Rectal smooth muscle tissue (tissue), 1 donor: Measurements from ENCODE around the gene PLA2G4F.

Experiments used
- H3K27ac ChIP-seq: one replicate; pipeline ENCODE4 v1.7.0; 2013; ENCODE audit warnings: low read depth, low read length, inconsistent platforms
- H3K27me3 ChIP-seq: one replicate; pipeline ENCODE4 v1.7.0; 2013; ENCODE audit warnings: low read length; ENCODE audit not compliant: control insufficient read depth, insufficient read depth
- H3K36me3 ChIP-seq: one replicate; pipeline ENCODE4 v1.7.0; 2013; ENCODE audit warnings: low read length; ENCODE audit not compliant: control insufficient read depth, insufficient read depth
- H3K4me1 ChIP-seq: one replicate; pipeline ENCODE4 v1.7.0; 2013; ENCODE audit warnings: low read length; ENCODE audit not compliant: control insufficient read depth, insufficient read depth
- H3K4me3 ChIP-seq: one replicate; pipeline ENCODE4 v1.7.0; 2013; ENCODE audit warnings: low read length
- H3K9ac ChIP-seq: one replicate; pipeline ENCODE4 v1.7.0; 2013; ENCODE audit warnings: low read length

The PLA2G4F gene

DNA sequence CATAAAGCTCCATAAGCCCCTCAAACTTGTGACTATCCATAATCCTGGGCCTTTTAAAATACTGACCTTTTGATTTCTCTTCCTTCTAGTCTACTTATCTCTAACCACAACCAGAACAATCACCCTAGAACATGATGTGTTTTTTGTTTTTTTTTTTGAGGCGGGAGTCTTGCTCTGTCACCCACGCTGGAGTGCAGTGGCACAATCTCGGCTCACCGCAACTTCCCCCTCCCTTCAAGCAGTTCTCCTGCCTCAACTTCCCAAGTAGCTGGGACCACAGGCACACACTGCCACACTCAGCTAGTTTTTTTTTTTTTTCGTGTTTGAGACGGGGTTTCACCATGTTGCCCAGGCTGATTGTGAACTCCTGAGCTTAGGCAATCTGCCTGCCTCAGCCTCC lies 26.5 kb upstream of the PLA2G4F start:
- Histone ChIP-seq H3K27ac (no peak overlapping the region), H3K4me1 (no peaks in the 10 kb centered on the region), H3K9ac (no peak overlapping the region), H3K4me3 (no peak overlapping the region), H3K27me3 (no peaks in the 10 kb centered on the region), H3K36me3 (peaks cover 49% of the 10 kb centered on the region)

DNA sequence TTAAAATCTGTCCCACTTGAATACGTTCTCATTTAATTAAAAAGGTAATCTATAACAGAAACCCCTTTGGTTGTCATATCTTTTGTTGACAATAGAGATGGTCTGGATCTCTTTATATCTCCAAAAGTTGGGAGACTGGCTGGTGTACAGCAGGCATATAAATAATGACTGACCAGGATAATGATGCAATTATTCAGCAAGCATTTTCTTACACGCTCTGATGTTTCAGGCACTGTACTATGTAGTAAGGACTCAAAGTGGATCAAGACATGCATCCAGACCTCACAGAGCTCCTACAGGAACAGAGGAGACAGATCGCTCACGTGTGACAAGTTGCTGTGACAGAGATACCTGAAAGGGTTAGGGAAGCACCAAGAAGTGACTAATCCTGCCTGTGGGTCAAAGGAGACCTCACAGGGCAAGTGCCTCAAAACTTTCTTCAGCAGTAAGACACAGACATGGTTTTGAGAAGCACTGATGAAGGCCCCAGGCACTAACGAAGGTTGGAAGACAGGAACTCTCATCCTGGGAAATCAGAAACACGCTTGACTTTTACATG lies 26.0 kb upstream of the PLA2G4F start:
- H3K27ac ChIP-seq, result no peak overlapping the region
- no peak overlapping the region for H3K4me3 ChIP-seq
- no peaks in the 10 kb centered on the region for H3K4me1 ChIP-seq
- no peaks in the 10 kb centered on the region for H3K27me3 ChIP-seq
- H3K9ac ChIP-seq, result no peak overlapping the region
- peaks cover 44% of the 10 kb centered on the region for H3K36me3 ChIP-seq

DNA sequence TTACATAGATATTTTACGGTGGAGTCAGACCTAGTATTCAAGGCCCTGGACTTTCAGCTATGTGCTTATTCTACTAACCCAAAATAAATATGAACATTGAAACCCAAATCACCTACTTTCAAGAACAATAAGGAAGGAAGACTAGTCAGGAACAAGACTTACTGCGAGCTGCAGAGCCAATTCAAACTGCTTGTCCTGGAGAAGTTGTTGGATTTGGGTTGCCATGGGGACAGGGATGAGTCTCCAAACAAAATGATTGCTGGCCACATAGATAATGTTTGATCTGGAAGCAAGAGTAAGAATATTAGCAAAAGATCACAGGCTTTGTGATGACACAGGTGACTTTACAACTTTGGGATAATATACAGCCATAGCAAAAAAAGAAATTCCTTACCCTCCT lies 21.6 kb upstream of the PLA2G4F start:
- Histone ChIP-seq H3K4me1 (no peaks in the 10 kb centered on the region), H3K27ac (no peak overlapping the region), H3K4me3 (no peak overlapping the region), H3K36me3 (peaks cover 27% of the 10 kb centered on the region), H3K27me3 (no peaks in the 10 kb centered on the region), H3K9ac (no peak overlapping the region)

DNA sequence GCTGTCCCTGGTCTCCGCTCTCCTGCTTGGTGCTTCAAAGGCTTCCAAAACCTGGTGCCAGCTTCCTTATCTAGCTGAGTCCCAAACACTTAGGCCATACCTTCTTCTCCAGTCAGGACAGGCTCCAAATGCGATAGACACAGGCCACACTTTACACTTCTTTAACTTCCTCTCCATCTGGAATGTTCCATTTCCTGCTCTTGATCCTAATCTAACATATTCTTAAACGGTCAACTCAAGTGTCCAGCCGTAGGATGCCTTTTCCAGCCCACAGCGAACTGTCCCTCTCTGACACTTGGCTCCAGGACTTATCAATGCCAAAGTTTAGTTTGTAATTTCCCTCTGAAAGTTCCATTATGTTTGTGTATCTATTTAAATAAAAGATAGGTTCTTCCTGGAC lies 19.2 kb upstream of the PLA2G4F start:
- Histone ChIP-seq H3K36me3 (peaks cover 34% of the 10 kb centered on the region), H3K27me3 (no peaks in the 10 kb centered on the region), H3K27ac (no peak overlapping the region), H3K9ac (no peak overlapping the region), H3K4me1 (no peaks in the 10 kb centered on the region), H3K4me3 (no peak overlapping the region)

DNA sequence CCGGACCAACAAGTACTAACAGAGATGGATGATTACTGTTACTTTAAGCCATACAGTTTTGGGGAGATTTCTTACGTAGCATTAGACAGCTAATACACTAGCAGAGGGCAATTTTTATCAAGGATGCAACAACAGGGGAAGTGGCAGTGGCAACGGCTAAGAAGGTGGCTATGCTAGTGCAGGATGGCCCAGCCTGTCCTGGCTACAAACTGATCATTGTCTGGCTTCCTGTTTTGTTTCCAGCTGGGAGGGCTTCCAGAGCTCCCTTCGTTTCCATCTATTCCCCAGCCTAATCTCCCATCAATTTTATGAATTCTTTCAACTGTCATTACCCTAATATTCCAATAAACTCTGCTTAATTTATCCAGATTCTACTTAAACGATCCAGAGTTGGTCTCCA lies 16.0 kb upstream of the PLA2G4F start:
- no peaks in the 10 kb centered on the region for H3K4me1 ChIP-seq
- H3K27me3 ChIP-seq, result no peaks in the 10 kb centered on the region
- H3K36me3 ChIP-seq, result peaks cover 34% of the 10 kb centered on the region
- H3K9ac ChIP-seq, result no peak overlapping the region
- H3K4me3 ChIP-seq, result no peak overlapping the region
- H3K27ac ChIP-seq, result no peak overlapping the region

DNA sequence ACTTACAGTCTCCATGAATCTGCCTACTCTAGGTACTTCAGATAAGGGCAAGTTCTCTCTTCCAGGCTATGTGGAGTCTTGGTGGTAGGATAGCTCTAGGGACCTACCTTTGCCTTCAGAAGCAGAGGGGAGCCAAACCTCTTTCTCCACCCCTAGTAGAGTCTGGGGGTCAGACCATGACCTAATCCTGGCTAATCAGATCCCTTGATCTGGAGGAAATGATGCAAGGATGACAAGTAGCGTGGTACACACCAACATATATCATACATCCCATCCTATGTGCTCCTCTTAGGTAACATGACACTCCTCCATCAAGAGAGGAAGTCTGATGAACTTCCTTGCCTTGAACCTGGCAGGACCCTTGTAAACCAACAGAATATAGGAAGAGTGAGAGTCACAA lies 15.4 kb upstream of the PLA2G4F start:
- no peaks in the 10 kb centered on the region for H3K4me1 ChIP-seq
- no peak overlapping the region for H3K9ac ChIP-seq
- H3K27me3 ChIP-seq, result no peaks in the 10 kb centered on the region
- H3K4me3 ChIP-seq, result no peak overlapping the region
- H3K36me3 ChIP-seq, result peaks cover 39% of the 10 kb centered on the region
- no peak overlapping the region for H3K27ac ChIP-seq

DNA sequence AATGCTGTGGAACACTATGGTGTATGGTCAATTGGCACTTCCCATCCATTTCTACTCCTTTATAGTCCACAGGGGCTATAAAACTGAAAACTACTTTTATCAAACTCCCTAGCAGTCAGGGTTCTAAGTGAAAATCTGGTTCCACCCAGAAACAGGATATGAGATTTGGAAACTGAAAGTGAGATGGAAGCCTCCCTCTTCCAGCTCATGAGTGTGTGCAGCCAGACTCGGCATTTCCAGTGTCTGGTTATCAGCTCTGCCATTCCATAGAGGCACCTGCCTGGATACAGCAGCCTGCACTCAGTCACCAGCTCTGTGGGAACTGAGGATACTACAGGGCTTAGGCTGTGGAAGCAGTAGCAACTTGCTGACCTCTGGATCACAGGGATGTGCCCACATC lies 14.7 kb upstream of the PLA2G4F start:
- no peaks in the 10 kb centered on the region for H3K27me3 ChIP-seq
- no peak overlapping the region for H3K4me3 ChIP-seq
- no peaks in the 10 kb centered on the region for H3K4me1 ChIP-seq
- H3K36me3 ChIP-seq, result peaks cover 45% of the 10 kb centered on the region
- no peak overlapping the region for H3K9ac ChIP-seq
- no peak overlapping the region for H3K27ac ChIP-seq

DNA sequence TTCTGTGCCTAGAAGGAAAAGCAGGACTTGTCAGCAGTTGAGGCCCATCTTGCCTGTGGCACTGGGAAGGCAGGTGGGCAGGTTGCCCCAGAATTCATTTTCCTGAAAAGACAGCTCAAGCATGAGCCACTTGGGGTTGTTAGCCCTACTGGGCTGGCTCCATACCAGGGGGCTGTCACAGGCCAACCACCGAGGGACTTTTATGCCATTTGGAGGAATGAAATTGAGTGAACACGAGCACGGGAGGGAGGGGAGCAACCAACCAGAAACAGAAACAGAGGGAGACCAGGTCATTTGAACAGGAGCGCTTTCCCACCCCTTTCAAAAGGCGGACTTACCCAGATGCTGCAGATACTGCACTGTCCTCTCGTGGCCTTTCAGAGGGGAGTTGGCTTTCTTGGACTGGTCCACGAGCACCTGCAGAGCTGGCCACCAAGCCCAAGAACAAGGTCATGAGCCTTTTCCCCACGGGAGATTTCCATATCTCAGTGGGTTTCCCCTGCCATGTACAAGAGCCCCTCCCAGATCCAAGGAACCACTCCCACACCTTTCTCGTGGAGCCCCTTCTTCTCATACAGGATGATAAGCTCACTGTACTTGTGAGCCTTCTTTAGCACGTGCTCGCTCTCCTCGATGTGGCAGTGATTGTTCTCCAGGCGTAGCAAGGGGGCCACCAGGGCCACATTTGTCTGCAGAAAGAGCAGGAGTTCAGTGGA lies 9.9 kb upstream of the PLA2G4F start:
- Histone ChIP-seq H3K9ac (no peak overlapping the region), H3K27me3 (no peaks in the 10 kb centered on the region), H3K36me3 (peaks cover 59% of the 10 kb centered on the region), H3K4me1 (no peaks in the 10 kb centered on the region), H3K27ac (no peak overlapping the region), H3K4me3 (no peak overlapping the region)

DNA sequence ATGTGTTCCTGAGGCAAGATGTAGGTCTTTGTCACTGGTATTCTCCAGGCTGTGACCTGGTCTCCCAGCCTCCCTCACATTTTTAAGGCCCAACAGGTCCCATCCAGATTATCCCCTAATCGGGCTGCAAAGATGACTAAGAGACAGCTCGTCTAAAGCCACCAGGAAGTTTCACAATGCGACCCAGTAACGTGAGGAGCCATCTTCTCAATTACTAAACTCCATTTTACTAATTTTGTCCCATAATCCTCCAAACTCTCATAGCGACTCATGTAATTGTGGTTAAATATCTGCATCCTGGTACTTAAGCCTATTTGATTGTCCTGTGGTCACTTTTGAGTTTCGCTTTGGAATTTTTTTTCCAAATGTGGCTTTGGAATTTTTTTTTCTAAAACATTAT lies 8.7 kb upstream of the PLA2G4F start:
- H3K27me3 ChIP-seq, result no peaks in the 10 kb centered on the region
- no peak overlapping the region for H3K4me3 ChIP-seq
- H3K4me1 ChIP-seq, result no peaks in the 10 kb centered on the region
- peaks cover 56% of the 10 kb centered on the region for H3K36me3 ChIP-seq
- no peak overlapping the region for H3K9ac ChIP-seq
- H3K27ac ChIP-seq, result no peak overlapping the region

DNA sequence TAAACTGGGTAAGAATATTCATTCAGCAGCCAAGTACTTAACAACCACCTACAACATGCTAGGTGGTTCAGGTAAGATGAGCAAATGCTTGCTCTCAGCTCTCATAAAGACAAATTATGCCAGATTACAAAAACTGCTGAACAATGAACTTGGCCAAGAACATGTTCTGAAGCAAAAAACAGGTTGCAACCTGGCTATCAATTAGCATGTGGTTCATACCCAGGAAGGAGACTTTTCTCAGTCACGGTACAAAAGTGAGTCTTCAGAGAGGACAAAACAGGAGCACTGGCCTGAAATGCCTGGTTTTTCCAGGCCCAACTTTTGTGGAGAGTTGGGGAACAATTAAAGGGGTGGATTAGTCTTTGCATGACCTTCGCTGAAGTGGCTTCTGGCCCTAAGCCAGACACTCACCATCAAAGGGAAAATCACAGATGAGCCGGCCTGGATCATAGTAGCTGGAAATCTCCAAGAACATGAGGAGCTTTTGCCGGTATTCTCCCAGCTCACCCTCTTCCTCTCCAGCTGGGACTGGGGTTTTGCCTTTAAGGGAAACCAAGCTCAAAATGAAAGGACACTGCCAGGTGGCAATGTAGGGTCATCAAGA lies 7.6 kb upstream of the PLA2G4F start:
- Histone ChIP-seq H3K27ac (no peak overlapping the region), H3K4me3 (no peak overlapping the region), H3K9ac (no peak overlapping the region), H3K27me3 (no peaks in the 10 kb centered on the region), H3K36me3 (peaks cover 60% of the 10 kb centered on the region), H3K4me1 (no peaks in the 10 kb centered on the region)

DNA sequence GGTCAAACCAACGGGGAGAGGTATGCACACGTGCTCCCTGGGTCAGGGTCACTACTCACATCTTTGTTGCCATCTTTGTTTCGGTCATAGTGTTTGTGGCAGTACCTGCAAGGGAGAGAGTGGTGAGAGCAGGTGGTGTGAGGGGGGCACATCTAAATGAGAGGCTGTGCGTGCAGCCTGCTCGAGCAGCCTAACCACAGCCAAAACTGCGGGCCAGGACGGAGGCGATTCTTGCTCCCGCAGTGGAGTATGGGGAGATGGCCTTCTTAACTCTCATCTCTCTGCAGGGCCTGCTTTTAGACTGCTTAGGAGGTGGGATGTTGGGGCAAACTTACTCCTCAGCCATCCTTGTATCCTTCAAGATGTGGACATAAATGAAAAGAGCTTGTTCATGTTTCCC lies 6.9 kb upstream of the PLA2G4F start:
- H3K27ac ChIP-seq, result no peak overlapping the region
- no peaks in the 10 kb centered on the region for H3K4me1 ChIP-seq
- H3K4me3 ChIP-seq, result no peak overlapping the region
- H3K9ac ChIP-seq, result no peak overlapping the region
- no peaks in the 10 kb centered on the region for H3K27me3 ChIP-seq
- H3K36me3 ChIP-seq, result peaks cover 61% of the 10 kb centered on the region

DNA sequence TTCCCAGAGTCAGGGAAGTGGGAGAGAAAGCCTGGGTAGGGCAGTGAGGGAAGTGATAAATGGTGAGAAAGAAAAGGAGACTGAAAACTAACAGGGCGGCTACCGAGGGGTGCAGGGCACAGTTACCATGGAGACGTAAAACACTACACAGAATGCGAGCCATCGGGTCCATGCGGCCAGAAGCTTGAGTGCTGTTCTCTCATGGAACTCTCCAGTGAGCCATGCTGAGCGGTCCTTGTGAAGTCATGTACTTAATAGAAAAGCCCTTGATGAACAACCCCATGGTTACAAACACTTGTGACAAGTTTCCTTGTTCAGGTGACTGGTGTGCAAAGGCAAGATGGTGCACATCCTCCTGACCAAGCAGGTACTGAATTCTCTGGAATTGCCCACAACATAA lies 3.7 kb upstream of the PLA2G4F start:
- H3K36me3 ChIP-seq, result peaks cover 39% of the 10 kb centered on the region
- no peak overlapping the region for H3K9ac ChIP-seq
- H3K4me1 ChIP-seq, result no peaks in the 10 kb centered on the region
- H3K27ac ChIP-seq, result no peak overlapping the region
- no peaks in the 10 kb centered on the region for H3K27me3 ChIP-seq
- H3K4me3 ChIP-seq, result no peak overlapping the region
